ENCODE results near the gene CHRM5. TPM values are rescaled to one million over a fixed set of nuclear protein-coding genes. Genes with fewer than 3 reads are reported as not detected.

Gene CHRM5
- total and polyA plus RNA-seq, 9 of the 15 experiments (the other 6 are each of a cell fraction or from before 2014, with no cell fraction given), result not detected

DNA sequence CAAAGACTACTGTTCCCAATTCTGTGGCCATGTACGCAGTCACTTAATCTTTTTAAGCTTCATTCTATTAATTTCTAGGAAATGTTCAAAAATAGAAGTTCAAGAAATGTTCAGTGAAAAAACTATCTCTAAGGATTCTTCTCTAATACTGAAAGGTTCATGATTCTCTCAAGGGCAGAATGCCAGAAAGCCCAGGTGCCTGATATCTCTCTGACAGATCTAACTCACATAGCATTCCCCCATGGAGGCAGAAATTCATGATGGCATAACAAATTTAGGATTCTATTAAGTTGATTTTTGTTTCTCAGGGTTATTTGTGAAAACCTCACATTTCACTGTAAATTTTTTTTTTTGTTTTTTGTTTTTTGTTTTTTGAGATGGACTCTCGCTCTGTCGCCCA lies 17.5 kb downstream of the CHRM5 start:
- H3K9ac ChIP-seq (ENCODE audit: insufficient read depth in 1 of 2, low read depth in 2 of 2, low read length in 2 of 2), result no peak overlapping the region
- no peaks in the 10 kb centered on the region for H3K9me3 ChIP-seq (replicated peaks; ENCODE audit: control insufficient read depth, insufficient read depth, low read depth, low read length)
- TF ChIP-seq RBM34 (IDR thresholded peaks at IDR 0.05; ENCODE audit: borderline replicate concordance, insufficient read depth, low read length) (no peak), ZFP1 (CRISPR knock-in tag; IDR thresholded peaks at IDR 0.05) (no peak), DLX4 (CRISPR knock-in tag; IDR thresholded peaks at IDR 0.05) (no peak), NR2F6 (CRISPR knock-in tag; IDR thresholded peaks at IDR 0.05) (no peak)
- ATAC-seq (no peak), DNase-seq (ENCODE audit: extremely low read depth in 1 of 4, low spot score in 3 of 4) (no peak), FAIRE-seq (no peak)
- intact Hi-C loops (cut with micrococcal nuclease), result no loop called here
- no peak overlapping the region for H2AFZ ChIP-seq (ENCODE audit: low read depth, low read length)
- H4K20me1 ChIP-seq (replicated peaks; ENCODE audit: control insufficient read depth, insufficient read depth, low read length), result peaks cover 3% of the 10 kb centered on the region; the same call in 1 of the 2 replicates
- no peaks in the 10 kb centered on the region for H3K9me1 ChIP-seq (ENCODE audit: control insufficient read depth, insufficient read depth, low read length)
- POLR2A ChIA-PET, result interaction anchor here (0.6 to 1.2 kb wide), 3 partner anchors 13 to 652 kb away, joined by 3 to 4 read pairs (median 4); no protein-coding TSS in a partner anchor
- H3K4me1 ChIP-seq (replicated peaks in 1 of 2; ENCODE audit: control insufficient read depth in 2 of 2, insufficient read depth in 2 of 2, low read length in 2 of 2), result no peaks in the 10 kb centered on the region
- no peak overlapping the region for H3K27ac ChIP-seq (ENCODE audit: extremely low read depth, low read depth, low read length)
- 10% methylated on average over 2 of the region's 3 CpGs for WGBS (ENCODE audit: insufficient coverage, low coverage, missing lambda C conversion rate)
- H3K36me3 ChIP-seq (ENCODE audit: control insufficient read depth, insufficient read depth, low read length), result no peaks in the 10 kb centered on the region
- BruUV-seq (replicated peaks), result no TSS peak
- in situ Hi-C loops (cut with MboI), result no loop called here
- no peak overlapping the region for H3K4me2 ChIP-seq (ENCODE audit: insufficient read depth, low read length)
- no peak overlapping the region for H3K4me3 ChIP-seq
- peaks cover 0 to 8% of the 10 kb centered on the region in 2 experiments; a peak in 2 of 5 replicates for H3K27me3 ChIP-seq (ENCODE audit: control insufficient read depth in 2 of 2, insufficient read depth in 2 of 2, low read length in 2 of 2)
- CTCF ChIA-PET (ENCODE audit: low intra/inter-chr PET ratio), result no interaction called here
- H3K79me2 ChIP-seq (ENCODE audit: control insufficient read depth, insufficient read depth, low read length), result no peaks in the 10 kb centered on the region

DNA sequence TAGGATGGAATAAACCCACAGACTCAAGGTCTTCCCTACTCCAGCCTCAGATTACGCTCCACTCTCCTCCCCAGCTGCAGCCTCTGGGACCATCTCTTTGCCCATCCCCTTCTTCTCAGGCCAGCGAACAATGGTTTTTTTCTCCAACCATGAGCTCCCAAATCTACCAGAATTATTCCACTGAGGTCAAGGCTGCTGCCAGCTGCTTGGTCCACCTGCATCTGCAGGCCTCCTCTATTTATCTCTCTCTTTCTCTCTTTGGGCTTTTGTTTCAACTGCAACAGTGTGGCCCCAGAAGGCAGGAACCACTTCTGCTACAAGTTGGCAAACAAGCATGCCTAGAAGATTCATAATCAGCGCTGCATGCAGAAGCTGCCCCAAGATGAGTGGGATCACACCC lies 19.1 kb downstream of the CHRM5 start:
- FAIRE-seq (no peak), DNase-seq (ENCODE audit: extremely low read depth in 1 of 4, low spot score in 3 of 4) (no peak), ATAC-seq (no peak)
- Histone ChIP-seq H3K79me2 (ENCODE audit: control insufficient read depth, insufficient read depth, low read length) (no peaks in the 10 kb centered on the region), H3K9me3 (replicated peaks; ENCODE audit: control insufficient read depth, insufficient read depth, low read depth, low read length) (no peaks in the 10 kb centered on the region), H3K4me2 (ENCODE audit: insufficient read depth, low read length) (no peak overlapping the region), H3K27ac (ENCODE audit: extremely low read depth, low read depth, low read length) (no peak overlapping the region), H3K36me3 (ENCODE audit: control insufficient read depth, insufficient read depth, low read length) (no peaks in the 10 kb centered on the region), H3K9me1 (ENCODE audit: control insufficient read depth, insufficient read depth, low read length) (no peaks in the 10 kb centered on the region), H3K27me3 (ENCODE audit: control insufficient read depth in 2 of 2, insufficient read depth in 2 of 2, low read length in 2 of 2) (peaks cover 0 to 8% of the 10 kb centered on the region in 2 experiments; a peak in 2 of 5 replicates), H4K20me1 (replicated peaks; ENCODE audit: control insufficient read depth, insufficient read depth, low read length) (peaks cover 3% of the 10 kb centered on the region; the same call in 1 of the 2 replicates), H3K4me1 (replicated peaks in 1 of 2; ENCODE audit: control insufficient read depth in 2 of 2, insufficient read depth in 2 of 2, low read length in 2 of 2) (no peaks in the 10 kb centered on the region), H3K4me3 (no peak overlapping the region), H2AFZ (ENCODE audit: low read depth, low read length) (no peak overlapping the region), H3K9ac (ENCODE audit: insufficient read depth in 1 of 2, low read depth in 2 of 2, low read length in 2 of 2) (no peak overlapping the region)
- intact Hi-C loops (cut with micrococcal nuclease), result no loop called here
- in situ Hi-C loops (cut with MboI), result no loop called here
- TF ChIP-seq GTF2B (IDR thresholded peaks at IDR 0.05; ENCODE audit: extremely low read depth, insufficient read length), result no peak
- BruUV-seq (replicated peaks), result no TSS peak
- ChIA-PET CTCF (ENCODE audit: low intra/inter-chr PET ratio) (no interaction called here), POLR2A (interaction anchor here (0.6 kb wide), 1 partner anchor 115 kb away, joined by 4 read pairs; no protein-coding TSS in a partner anchor)
- WGBS (ENCODE audit: insufficient coverage, low coverage, missing lambda C conversion rate), result 4% methylated on average over 3 of the region's 3 CpGs

Data from K562 (cell line).